GM10248 (cell line): ENCODE measurements around the gene NUTF2.

Experiments
- CTCF ChIA-PET: fragments of 300-600 bp; sonication (Branson Sonifier 250); formaldehyde crosslinking; extraction: SDS; loops from one replicate; lab custom pipeline; 2021; ENCODE audit warnings: antibody characterized with exemption; lab: Yijun Ruan, JAX
- POLR2A ChIA-PET: fragments of 350-650 bp; sonication (Branson Sonifier 250); formaldehyde crosslinking; extraction: SDS; loops from one replicate; lab custom pipeline; 2020; ENCODE audit warnings: antibody characterized with exemption; lab: Yijun Ruan, JAX
- DNase-seq: peaks from one replicate; pipeline ENCODE4 v3.0.0; 2012; ENCODE audit errors: extremely low spot score
- CTCF ChIP-seq: IDR thresholded peaks from 2 replicates; pipeline ENCODE4 v1.5.1; 2012; ENCODE audit warnings: mild to moderate bottlenecking, low read depth; ENCODE audit errors: extremely low read depth, missing control alignments, control extremely low read depth

The NUTF2 gene

GRCh38 chr16:67814567-67814966 lies 32.2 kb upstream of the NUTF2 start:
- no peak for TF ChIP-seq CTCF
- CTCF ChIA-PET = interaction anchor here (1.3 to 9.6 kb wide), 10 partner anchors 12 to 294 kb away, joined by 3 to 159 read pairs (median 22); no protein-coding TSS in a partner anchor
- POLR2A ChIA-PET = no interaction called here
- no peak for DNase-seq

DNA sequence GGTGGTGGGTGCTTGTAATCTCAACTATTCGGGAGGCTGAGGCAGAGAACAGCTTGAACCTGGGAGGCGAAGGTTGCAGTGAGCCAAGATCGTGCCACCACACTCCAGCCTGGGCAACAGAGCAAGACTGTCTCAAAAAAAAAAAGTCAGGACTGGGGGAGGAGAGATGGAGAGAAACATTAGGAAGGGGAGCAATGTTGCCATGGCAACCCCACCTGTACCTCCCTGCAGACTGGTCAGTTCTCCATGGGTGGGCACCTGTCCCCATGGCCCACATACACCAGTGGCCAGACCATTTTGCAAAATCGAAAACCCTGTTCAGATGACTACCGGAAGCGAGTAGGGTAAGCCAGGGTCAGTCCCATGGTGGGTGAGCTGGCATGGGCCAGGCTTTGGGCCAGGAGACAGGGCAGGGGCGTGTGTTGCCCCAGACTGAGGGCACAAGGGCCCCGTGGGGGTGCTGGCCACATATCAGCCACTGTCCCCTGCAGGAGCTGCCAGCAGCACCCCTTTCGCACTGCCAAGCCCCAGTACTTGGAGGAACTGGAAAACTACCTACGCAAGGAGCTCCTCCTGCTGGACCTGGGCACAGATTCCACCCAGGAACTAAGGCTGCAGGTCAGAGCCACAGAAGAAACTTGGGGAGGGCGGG lies 26.0 kb upstream of the NUTF2 start:
- ChIA-PET CTCF (interaction anchor here (1.0 to 1.2 kb wide), 6 partner anchors 8 to 408 kb away, joined by 3 read pairs; no protein-coding TSS in a partner anchor), POLR2A (interaction anchor here (0.7 kb wide), 1 partner anchor 15 kb away, joined by 6 read pairs; no protein-coding TSS in a partner anchor)
- DNase-seq = no peak
- no peak for TF ChIP-seq CTCF

DNA sequence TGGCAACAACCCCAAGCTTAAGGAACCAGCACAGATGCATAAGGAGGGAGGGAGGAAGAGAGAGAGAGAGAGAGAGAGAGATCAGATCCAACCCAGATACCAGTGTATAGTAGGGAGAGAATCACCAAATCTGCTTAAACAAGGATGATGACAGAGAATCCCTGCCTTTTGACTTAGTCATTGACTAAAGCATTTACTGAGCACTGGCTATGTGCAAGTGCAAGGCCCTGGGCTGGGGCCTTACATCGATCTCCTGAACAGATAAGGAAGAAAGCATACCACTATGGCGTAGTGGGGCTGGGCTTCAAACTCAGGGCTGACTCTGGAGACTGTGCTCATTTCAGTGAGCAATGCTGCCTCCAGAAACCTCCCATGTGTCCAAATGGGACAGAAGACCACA lies 24.2 kb upstream of the NUTF2 start:
- no peak for TF ChIP-seq CTCF
- ChIA-PET POLR2A (interaction anchor here (0.6 kb wide), 1 partner anchor 39 kb away, joined by 3 read pairs; no protein-coding TSS in a partner anchor), CTCF (no interaction called here)
- DNase-seq = no peak

DNA sequence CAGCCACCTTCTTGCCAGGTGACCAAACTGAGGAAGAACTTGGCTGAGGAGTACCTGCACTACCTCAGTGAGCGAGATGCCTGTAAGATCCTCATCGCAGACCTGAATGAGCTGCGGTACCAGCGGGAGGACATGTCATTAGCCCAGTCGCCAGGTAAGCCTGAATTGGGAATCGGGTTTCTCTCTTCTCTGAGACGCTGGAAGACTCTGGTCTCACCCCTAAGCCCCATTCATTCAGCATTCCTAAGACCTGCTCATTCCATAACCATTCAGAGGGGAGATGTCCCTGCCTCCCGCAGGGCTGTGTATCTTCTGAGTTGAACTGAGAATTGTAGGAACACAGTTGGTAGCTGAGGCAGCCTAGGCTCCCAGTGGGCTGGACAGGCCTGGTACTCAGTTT lies 21.6 kb upstream of the NUTF2 start:
- ChIA-PET CTCF (interaction anchor here (1.2 to 11.3 kb wide), 4 partner anchors 10 to 216 kb away, joined by 3 to 159 read pairs (median 5); no protein-coding TSS in a partner anchor), POLR2A (no interaction called here)
- no peak for TF ChIP-seq CTCF
- DNase-seq = no peak

- TF ChIP-seq CTCF = no peak
- ChIA-PET POLR2A (interaction anchor here (1.2 kb wide), 1 partner anchor 10 kb away, joined by 4 read pairs; no protein-coding TSS in a partner anchor), CTCF (interaction anchor here (1.2 to 11.3 kb wide), 4 partner anchors 10 to 215 kb away, joined by 3 to 159 read pairs (median 5); no protein-coding TSS in a partner anchor)
- no peak for DNase-seq
Observed at GRCh38 chr16:67825906-67826305, 20.8 kb upstream of the NUTF2 start.

- CTCF ChIA-PET = interaction anchor here (1.4 to 11.3 kb wide), 2 partner anchors 14 to 307 kb away, joined by 3 to 159 read pairs; no protein-coding TSS in a partner anchor
- no peak for DNase-seq
- no peak for TF ChIP-seq CTCF
- POLR2A ChIA-PET = interaction anchor here (0.6 to 1.3 kb wide), 2 partner anchors 16 to 22 kb away, joined by 3 to 4 read pairs; partner anchors contain the start of genes RANBP10 and TSNAXIP1
Observed at GRCh38 chr16:67828651-67829050, 18.1 kb upstream of the NUTF2 start.
